Astrocyte of the cerebellum (primary cell): ENCODE measurements around the gene ANKDD1A.

Experiments used
- DNase-seq: peaks from one replicate; pipeline ENCODE4 v3.0.0-alpha.2; 2011; ENCODE audit warnings: low read depth
- H3K4me3 ChIP-seq: 2 replicates; pipeline ENCODE4 v1.5.1; 2011; ENCODE audit warnings: mild to moderate bottlenecking, low read depth, low read length, moderate library complexity
- CTCF ChIP-seq: IDR thresholded peaks from 2 replicates; pipeline ENCODE4 v1.5.1; 2012; ENCODE audit warnings: low read length, low read depth, moderate library complexity, mild to moderate bottlenecking; ENCODE audit errors: missing control alignments
- in situ Hi-C: cut with HindIII; loops from 2 replicates; pipeline ENCODE4 v1.10.0; 2017; ENCODE audit warnings: low sequenced_read_pairs

The ANKDD1A gene

GRCh38 chr15:64906402-64906801, 5.3 kb upstream of the ANKDD1A start:
- no peak overlapping the region for H3K4me3 ChIP-seq
- TF ChIP-seq CTCF, result no peak
- in situ Hi-C loops, result no loop called here
- DNase-seq, result no peak

GRCh38 chr15:64907991-64908390, 3.7 kb upstream of the ANKDD1A start:
- no peak for TF ChIP-seq CTCF
- in situ Hi-C loops, result no loop called here
- H3K4me3 ChIP-seq, result no peak overlapping the region
- no peak for DNase-seq

GRCh38 chr15:64909546-64909945, 2.2 kb upstream of the ANKDD1A start:
- H3K4me3 ChIP-seq, result no peak overlapping the region
- in situ Hi-C loops, result no loop called here
- DNase-seq, result no peak
- no peak for TF ChIP-seq CTCF

- peak overlapping the region; percentile 41 for H3K4me3 ChIP-seq
- in situ Hi-C loops, result no loop called here
- no peak for DNase-seq
- TF ChIP-seq CTCF, result no peak
Measured at GRCh38 chr15:64912379-64913325, 950 bp downstream of the ANKDD1A start.

GRCh38 chr15:64915518-64916227, 4.0 kb downstream of the ANKDD1A start:
- in situ Hi-C loops, result no loop called here
- no peak for DNase-seq
- H3K4me3 ChIP-seq, result no peak overlapping the region
- no peak for TF ChIP-seq CTCF

- in situ Hi-C loops, result no loop called here
- no peak overlapping the region for H3K4me3 ChIP-seq
- no peak for TF ChIP-seq CTCF
- no peak for DNase-seq
Measured at GRCh38 chr15:64916365-64916764, 4.7 kb downstream of the ANKDD1A start.
